Upper lobe of left lung (tissue), 4 donors: Measurements from ENCODE around the gene TPBGL.

Experiments
- POLR2A ChIP-seq, 4 donors: fragments of 450-650 bp; IDR thresholded peaks; one replicate each; pipeline ENCODE4 v1.5.1; 2016 to 2017; ENCODE audit warnings: antibody characterized with exemption in 4 of 4, mild to moderate bottlenecking in 2 of 4
- TF ChIP-seq, protein P1 (sequence below), 6 experiments: fragments of 450-650 bp in 4 of 6; fragments of 200-600 bp in 2 of 6; sonication (generic) in 2 of 6; IDR thresholded peaks; one replicate each; pipeline ENCODE4 v1.5.1; 2016 to 2019; ENCODE audit warnings: antibody characterized with exemption in 6 of 6

GRCh38 chr11:75197512-75198277 lies 42.9 kb upstream of the TPBGL start:
- no peak for TF ChIP-seq POLR2A (IDR thresholded peaks at IDR 0.05)
- TF ChIP-seq, protein P1, sequence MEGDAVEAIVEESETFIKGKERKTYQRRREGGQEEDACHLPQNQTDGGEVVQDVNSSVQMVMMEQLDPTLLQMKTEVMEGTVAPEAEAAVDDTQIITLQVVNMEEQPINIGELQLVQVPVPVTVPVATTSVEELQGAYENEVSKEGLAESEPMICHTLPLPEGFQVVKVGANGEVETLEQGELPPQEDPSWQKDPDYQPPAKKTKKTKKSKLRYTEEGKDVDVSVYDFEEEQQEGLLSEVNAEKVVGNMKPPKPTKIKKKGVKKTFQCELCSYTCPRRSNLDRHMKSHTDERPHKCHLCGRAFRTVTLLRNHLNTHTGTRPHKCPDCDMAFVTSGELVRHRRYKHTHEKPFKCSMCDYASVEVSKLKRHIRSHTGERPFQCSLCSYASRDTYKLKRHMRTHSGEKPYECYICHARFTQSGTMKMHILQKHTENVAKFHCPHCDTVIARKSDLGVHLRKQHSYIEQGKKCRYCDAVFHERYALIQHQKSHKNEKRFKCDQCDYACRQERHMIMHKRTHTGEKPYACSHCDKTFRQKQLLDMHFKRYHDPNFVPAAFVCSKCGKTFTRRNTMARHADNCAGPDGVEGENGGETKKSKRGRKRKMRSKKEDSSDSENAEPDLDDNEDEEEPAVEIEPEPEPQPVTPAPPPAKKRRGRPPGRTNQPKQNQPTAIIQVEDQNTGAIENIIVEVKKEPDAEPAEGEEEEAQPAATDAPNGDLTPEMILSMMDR (IDR thresholded peaks at IDR 0.05): no peak
